Amygdala (tissue), 56 donors: ENCODE results near the gene FHAD1.

ENCODE experiments used
- DNase-seq, 56 donors: peaks; one replicate each; lab custom pipeline; 2025; lab: John Stamatoyannopoulos, UW

FHAD1 gene

DNA sequence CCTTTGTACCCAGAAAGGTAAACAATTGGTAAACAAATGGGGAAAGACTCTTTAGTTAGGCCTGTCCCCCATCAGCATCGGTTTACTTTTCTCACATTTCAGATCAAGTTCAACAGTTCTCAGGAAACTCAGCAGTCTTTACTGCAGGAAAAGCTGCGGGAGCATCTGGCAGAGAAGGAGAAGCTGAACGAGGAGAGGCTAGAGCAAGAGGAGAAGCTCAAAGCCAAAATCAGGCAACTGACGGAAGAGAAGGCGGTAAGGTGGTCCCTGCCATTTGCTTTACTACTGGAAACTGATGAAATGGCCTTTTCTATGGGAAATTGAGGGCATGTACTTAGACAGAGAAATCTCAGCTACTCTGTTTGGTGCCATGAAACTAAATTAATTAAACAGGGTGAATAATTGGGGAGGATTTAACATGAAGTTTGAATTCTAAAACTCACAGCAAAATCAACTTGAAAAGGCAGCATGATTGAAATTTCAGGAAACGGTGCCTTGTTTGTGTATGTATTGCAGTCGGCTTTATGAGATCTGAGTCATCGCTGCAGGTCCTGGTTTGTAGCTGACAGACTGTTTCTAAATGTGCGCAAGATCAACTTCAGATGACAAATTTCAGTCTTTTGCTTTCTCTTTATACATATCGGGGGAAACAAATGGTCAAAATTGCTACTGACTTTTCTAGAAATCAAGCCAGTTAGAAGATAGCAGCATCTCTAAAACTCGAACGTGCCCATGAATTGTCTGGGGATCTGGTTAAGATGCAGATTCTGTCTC is 94.8 kb downstream of the FHAD1 start:
- no peak for DNase-seq

DNA sequence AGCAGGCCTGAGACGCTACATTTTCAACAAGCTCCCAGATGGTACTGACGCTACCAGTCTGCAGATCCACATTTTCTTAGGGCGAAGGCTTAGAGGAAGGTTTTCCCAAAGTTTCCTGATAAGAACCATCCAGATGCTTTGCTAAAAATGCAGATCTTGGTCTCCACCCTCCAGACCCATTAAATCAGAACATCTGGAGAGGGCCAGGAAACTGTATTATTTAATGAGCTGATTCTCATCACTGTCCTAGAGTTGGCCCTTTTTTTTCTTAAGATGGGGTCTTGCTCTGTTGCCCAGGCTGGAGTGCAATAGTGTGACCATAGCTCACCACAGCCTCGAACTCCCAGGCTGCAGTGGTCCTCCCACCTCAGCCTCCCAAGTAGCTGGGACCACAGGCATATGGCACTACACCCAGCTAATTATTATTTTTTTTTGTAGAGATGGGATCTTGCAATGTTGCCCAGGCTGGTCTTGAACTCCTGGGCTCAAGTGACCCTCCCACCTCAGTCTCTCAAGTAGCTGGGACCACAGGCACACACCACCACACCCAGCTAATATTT is 95.5 kb downstream of the FHAD1 start:
- DNase-seq = no peak

DNA sequence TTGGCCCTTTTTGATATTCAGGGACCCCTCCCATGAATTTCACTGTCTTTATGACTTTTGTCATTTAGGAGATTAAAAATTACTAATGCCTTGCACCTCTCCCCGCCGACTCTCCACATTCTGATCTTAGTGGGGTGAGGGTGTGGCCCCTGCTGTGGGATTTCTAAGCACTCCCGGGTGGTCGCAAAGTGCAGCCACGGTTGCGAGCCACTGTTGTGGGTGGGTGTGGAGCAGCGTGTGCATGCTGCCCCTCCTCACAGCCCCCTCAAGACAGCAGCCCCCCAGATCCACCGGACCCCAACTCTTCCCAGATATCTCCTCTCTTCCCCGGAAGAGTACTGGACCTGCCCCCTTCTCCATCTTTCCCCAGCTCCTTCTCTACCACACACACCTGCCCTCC is 96.1 kb downstream of the FHAD1 start:
- no peak for DNase-seq

DNA sequence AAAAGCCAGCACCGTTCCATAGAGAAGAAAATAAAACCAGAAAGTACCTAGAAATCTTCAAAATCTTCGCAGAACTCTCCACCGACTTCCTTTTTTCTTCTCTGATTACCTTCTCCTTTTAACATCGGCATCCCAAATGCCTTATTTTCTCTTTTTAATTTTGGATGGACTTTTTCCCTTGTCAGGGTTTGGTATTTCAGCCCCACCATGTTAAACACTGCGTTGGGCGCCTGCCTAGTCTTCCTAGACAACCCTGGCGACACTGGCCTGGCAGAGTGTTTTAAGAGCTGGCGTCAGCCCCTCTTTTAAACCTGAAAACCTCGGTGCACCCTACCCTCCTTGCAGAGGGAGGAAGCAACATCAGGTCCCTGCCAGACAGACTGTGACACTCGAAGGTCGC is 96.7 kb downstream of the FHAD1 start:
- peak in 7 of 56 donors; percentile 5 to 29 (median 16) for DNase-seq

DNA sequence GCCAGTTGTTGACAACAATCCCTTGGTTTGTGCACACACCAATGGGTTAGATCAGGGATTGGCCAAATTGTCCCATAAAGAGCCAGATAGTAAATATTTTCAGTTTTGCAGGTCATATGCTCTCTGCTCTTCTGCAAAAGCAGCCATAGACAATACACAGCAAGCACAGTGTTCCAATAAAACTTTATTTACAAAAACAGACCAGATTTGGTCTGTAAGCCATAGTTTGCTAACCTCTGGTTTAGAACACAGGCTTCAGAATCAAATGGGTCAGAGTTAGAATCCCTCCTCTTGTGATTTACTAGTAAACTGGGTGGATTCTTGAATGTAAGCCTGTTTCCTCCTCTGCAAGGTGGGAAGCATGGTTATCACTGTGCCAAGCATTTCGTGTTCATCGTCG is 97.4 kb downstream of the FHAD1 start:
- no peak for DNase-seq

DNA sequence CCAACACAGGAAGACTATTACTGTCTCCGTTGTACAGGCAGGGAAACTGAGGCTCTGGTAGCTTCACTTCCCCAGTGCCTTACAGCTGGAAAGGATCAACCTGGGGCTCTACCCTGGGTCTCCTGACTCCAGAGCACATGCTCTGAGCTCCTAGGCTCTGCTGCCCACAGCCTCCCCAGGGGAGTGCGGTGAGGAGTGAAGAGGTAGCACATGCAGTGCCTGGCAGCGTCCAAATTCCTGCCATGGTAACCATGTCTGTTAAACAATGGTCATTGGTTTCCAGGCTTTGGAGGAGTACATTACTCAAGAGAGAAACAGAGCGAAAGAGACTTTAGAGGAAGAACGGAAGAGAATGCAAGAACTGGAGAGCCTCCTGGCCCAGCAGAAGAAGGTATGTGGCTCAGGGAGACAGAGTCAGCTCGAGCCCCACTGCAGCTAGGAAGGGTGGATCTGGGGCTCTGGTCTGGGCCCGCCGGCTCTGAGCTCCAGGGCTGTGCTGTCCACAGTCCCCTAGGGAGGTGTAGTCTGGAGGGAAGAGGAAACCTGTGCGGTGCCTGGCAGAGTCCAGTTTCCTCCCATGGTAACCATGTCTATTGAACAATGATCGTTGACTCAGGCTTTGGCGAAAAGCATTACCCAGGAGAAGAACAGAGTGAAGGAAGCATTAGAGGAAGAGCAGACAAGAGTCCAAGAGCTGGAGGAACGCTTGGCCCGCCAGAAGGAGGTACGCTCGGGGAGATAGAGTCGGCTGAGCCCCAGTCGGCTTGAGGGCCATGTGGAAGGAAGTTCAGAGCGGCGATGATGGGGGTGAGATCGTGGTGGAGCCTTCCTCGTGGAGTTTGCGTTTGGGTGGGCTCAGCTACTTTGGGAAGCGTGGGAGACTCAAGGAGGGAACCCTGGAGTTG is 98.0 kb downstream of the FHAD1 start:
- DNase-seq = no peak

DNA sequence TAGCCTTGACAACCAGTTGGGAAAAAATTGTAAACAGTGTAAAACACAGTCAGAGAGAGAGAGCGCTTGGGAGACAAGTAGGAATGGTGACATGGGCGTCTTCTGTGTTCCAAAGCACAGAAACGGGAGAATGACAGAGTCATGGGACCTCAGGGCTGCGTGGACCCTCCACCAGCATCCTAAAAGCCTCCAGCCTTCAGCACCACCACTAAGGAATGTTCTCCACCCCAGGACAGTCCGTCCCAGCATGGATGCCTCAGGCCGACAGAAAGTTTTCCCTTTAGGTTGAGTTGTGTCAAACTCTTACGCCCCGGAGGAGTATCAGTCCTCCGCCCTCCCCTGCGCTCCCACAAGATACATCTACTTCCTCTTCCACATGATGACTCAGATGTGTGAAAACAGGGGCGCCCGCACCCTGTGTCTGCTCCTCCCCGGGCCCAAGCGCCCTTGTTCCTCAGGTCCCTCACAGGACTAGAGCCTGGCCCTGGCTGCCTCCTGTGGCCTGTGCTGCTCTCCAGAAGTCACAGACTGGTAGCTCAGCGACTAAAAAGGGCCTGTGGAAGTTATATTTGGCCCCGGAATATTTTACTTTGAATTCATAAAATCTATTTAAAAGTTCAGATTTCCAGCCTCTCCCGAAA is 98.8 kb downstream of the FHAD1 start:
- DNase-seq = peak in 20 of 56 donors; percentile 5 to 58 (median 14)

DNA sequence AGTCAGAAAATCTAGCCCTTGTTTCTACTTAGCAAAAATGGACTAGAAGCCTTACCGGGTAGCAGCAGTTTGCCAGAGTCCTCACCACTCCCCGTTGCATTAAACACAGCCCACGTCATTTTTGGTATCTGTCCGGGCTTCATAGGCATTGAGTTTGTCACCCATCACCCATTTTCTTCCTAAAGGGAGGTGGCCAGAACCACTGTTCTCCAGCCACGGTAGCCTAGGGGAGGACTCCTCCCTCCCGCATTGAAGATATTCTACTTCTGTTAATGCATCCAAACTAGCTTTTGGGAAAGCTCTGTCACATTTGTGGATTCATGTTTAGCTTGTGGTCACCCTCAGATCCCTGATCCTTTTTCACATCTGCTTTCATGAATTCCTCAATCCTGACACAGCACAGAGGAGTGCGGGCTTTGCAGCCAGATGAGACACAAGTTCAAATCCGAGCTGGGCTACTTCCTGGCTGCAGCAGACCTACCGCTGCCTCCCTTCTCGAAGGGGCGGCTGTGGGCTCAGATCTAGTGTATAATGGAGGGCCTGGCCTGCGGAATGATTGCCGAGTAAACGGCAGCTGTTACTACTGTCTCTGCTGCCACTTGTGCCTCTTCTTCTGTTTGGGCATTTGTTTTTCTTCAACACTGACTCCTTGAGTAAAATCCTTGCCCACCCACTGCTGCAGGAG is 99.5 kb downstream of the FHAD1 start:
- DNase-seq = no peak

DNA sequence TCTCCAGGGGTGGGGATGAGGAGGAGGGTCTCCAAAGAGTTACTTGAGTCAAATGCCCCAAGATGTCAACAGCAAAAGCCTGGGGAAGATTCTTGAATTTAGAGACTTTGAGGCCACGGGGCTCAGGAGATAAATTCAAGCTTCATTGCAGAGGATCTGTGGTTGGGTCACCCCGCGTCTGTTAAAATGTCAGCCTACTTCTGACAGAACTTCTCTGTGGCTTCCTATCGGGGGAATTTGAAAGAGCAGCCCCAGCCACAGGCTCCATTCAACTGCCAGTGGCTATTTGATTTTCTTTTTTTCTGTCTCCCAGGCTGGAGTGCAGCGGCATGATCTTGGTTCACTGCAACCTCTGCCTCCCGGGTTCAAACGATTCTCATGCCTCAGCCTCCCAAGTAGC is 100.2 kb downstream of the FHAD1 start:
- DNase-seq = no peak

DNA sequence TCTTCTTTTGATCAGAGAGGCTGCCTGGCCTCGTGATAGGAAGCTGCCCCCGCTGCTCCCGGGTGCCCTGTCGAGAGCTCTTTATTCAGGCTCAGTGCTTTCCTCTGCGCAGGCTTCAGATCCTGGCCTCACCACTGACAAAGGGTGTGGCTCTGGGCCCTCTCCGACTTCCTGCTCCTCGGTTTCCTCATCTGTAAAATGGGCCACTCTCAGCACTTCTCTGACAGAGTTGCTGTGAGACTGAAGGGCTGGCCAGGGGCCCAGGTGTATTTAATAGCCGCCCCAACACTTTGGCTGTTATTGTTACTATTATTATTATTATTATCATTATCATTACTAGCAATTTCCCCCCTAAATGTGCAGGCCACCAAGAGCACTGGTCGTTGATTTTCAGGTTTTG is 101.6 kb downstream of the FHAD1 start:
- no peak for DNase-seq

DNA sequence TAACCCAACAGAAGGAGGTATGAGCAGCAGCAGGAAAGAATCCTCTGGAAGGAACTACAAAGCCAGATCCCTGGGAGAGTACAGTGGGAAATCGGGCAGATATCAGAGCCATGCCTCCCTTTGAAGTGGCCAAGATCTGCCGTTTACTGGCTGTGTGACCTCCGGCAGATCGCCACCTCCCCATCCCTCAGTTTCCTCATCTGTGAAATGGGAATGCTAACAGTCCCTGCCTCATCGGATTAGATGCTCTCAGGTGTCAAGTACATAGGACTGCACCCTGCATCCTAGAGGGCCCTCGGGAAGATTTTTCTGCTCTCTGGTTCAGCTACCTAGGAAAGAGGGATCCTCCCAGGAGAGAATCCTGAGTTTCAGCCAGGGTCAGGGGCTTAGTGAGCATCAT is 102.1 kb downstream of the FHAD1 start:
- DNase-seq = no peak

DNA sequence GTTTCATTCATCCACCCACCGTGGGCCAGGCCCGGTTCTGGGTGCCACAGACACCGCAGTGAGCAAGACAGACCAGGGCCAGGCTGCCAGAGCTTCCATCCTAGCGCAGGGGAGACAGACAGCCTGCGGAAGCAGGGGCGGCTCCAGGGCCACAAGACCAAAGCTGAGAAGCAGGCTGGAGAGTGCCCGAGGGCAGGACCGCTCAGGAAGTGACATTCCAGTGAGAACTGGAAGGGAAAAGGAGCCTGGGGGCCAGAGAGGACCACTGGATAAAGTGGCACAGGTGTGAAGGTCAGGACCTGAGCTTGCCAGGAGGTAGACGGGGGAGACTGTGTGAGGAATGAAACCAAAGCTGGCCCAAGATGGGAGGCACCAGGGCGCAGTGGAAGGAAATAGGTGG is 103.1 kb downstream of the FHAD1 start:
- no peak for DNase-seq

DNA sequence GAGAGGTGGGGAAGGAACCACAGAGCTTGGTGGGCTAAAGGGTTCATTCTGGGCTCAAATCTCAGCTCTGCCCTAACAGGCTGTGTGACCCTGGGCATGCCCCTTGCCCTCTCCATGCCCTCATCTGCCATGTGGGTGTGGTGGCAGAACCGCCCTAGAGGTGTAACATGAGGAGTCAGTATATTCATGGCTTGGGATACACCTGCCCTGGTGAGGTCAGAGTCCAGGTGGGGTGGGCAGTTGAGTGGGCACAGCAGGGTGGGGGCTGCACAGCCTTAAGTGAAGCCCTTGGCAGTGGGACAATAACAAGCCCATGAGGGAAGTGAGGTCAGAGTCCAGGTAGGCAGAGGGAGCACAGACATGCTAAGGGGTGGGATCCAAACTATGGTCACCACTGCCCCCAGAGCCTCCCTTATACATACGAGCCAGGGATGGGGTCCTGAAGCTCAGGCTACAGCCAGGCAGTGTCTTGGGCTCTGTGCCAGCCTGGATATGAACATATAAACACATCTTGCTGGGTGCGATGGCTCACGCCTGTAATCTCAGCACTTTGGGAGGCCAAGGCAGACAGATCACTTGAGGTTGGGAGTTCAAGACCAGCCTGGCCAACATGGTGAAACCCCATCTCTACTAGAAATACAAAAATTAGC is 103.7 kb downstream of the FHAD1 start:
- DNase-seq = no peak

DNA sequence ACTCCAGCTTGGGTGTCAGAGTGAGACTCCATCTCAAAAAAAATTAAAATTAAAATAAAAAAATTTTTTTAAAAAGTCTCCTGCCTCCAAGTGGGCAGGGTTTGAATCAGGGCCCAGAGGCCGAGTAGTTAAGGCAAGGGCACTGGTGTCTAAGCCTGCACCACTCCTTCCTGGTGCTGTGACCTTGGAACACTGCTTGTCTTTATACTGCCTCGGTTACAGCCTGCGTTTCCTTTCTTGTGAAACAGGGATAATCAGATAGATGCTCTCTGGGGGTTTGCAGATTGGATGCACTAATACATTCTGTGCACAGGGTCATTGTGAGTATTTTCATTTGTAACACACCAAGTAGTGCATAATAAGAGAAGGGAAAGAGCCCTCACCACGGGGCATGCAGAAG is 104.3 kb downstream of the FHAD1 start:
- no peak for DNase-seq

DNA sequence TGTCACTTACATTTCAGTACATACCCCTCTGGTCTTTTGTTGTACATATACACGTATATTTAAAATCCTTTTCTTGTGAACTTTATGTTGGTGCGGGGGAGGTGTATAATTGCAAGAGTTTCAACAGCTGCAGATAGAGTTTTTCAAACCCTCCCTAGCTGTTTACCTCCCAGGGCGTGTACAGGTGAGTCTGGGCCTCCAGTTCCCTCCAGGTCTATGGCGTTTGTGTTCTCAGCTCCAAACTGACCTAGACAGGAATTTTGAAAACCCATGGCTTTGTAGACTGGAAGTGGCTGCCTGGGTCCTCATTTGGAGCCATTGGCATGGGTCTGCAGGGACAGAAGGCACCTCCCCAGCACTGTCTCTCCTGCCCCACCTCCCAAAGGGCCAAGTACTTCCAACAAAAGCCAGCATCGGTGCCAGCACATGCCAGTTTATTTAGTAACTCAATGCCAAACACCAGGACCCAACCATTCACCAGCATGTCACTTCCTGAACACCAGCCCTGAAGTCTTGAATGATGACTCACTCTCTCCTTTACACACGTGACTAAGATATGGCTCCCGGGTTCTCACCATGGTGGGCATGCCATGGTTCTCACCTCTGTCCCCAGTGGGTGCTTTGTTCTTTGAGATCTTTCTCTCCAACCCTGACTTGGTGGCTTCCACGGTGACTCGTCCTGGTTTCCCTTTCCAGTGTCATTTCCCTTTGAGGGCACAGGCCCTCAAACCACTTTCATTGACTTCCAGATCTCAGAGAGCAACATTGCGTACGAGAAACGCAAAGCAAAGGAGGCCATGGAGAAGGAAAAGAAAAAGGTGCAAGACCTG is 105.3 kb downstream of the FHAD1 start:
- no peak for DNase-seq

DNA sequence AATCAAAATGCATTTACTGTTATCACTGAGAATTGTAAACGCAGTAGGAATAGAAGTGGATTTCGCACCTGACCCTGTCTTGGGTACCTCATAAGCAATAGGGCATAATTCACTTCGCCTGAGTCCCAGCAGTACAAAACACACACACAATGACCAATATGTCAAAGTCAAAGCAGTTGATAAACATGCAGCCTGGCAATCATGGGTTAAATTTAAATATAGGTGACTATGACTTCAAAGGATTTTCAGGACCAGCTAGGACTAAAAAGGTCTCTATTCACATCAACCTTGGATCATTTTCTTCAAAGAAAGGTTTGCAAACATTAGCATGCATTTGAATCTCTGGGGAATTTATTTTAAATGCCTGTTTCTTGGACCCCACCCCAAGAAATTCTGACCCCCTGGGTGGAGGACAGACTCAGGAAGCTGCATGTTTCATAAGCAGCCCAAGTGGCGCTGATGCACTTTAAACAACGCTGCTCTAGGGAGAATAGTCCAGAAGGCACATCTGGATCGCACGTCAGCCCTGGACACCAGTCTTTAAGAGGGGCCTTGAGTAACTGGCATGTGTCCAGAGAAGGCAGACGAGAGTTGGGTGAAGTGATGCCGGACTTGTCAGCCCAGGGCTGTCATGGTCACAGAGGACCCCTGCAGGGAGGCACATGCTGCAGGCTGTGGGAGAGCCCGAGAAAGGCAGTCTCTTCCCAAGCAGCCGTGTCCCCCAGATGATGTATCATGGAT is 107.0 kb downstream of the FHAD1 start:
- DNase-seq = no peak

DNA sequence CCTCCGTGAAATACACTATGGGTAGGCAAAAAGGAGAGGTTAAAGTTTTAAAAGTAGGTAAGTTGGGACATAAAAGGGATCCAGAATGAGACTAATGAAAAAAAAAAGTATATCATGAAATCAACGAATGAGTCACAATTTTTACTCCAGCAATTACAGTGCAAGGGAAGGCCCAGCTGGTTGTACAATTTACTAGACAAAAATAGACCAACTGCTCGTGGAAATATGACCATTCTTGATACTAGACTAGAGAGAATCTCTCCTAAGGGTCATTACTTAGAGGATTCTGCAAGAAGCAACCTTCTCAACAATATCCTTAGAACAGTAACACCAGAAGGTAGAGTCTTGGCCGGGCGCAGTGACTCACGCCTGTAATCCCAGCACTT is 107.5 kb downstream of the FHAD1 start:
- DNase-seq = no peak

DNA sequence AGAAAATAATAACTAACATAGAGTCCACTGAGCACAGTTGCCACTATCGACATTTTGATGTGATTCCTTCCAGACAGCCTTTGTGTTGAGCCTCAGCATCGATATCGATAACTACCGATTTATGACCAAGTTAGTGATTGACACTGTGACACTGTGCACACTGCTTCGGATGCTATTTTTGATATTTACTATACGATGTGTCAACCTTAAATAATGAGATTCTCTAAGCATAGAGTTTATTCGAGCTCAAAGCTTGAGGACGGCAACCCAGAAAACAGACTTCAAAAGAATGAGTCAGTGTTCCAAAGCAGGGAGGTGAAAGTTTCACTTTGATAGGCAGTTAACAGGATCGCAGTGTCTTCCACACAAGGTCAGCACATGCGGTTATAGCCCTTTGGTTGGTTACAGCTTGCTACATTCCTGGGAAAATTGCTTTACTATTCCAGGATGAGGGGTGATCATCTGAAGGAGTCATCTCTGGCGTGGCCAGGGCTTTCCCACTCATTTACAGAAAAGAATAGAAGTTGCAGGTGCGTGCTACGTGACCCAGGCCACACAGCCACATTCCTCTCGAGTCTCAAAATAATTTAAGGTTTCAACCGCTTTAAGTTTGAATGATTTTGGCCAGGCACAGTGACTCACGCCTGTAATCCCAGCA is 109.1 kb downstream of the FHAD1 start:
- DNase-seq = no peak
